ENCODE data around the gene LRIT2. TPM values are rescaled to one million over a fixed set of nuclear protein-coding genes. Genes with fewer than 3 reads are reported as not detected.
A peak's percentile ranks its signal among the peaks of the same experiment; 100 is the strongest.

The LRIT2 gene
- total RNA-seq, 1 donor from 2014 or later, result not detected

DNA sequence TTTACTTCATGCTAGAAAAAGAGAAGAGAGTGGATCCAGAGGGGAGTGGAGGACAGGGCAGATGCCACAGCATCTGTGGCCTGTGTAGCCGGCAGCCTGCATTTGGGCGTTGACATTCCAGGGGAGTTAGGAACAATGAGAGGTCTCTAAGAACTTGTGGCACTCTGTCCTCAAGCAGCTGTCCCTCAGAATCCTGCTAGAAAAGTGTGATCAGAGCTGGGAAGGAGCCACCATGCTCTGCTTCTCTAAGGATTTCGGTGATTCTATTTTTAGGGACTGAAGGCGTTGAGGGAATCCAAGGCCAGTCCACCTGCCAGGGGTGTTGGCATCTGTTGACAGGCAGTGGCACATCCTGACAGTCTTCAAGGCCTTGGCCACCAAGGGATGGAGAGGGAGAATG lies 7.6 kb downstream of the LRIT2 start:
- TF ChIP-seq CTCF (conservative IDR thresholded peaks at IDR 0.05; ENCODE audit: low read depth, low read length), result no peak
- H3K4me3 ChIP-seq (ENCODE audit: low read depth, low read length), result no peak overlapping the region
- DNase-seq (ENCODE audit: low read depth), result no peak

- DNase-seq (ENCODE audit: low read depth), result no peak
- no peak overlapping the region for H3K4me3 ChIP-seq (ENCODE audit: low read depth, low read length)
- TF ChIP-seq CTCF (conservative IDR thresholded peaks at IDR 0.05; ENCODE audit: low read depth, low read length), result no peak
Observed at GRCh38 chr10:84216834-84217233, 8.5 kb downstream of the LRIT2 start.

GRCh38 chr10:84214612-84215235 lies 10.6 kb downstream of the LRIT2 start:
- TF ChIP-seq CTCF (conservative IDR thresholded peaks at IDR 0.05; ENCODE audit: low read depth, low read length), result peak; percentile 77
- no peak for DNase-seq (ENCODE audit: low read depth)

GRCh38 chr10:84214046-84214572 lies 11.2 kb downstream of the LRIT2 start:
- no peak overlapping the region for H3K4me3 ChIP-seq (ENCODE audit: low read depth, low read length)
- DNase-seq (ENCODE audit: low read depth), result no peak
- no peak for TF ChIP-seq CTCF (conservative IDR thresholded peaks at IDR 0.05; ENCODE audit: low read depth, low read length)

More at GRCh38 chr10:84214612-84215235, 10.6 kb downstream of the LRIT2 start:
- no peak overlapping the region for H3K4me3 ChIP-seq (ENCODE audit: low read depth, low read length)

DNA sequence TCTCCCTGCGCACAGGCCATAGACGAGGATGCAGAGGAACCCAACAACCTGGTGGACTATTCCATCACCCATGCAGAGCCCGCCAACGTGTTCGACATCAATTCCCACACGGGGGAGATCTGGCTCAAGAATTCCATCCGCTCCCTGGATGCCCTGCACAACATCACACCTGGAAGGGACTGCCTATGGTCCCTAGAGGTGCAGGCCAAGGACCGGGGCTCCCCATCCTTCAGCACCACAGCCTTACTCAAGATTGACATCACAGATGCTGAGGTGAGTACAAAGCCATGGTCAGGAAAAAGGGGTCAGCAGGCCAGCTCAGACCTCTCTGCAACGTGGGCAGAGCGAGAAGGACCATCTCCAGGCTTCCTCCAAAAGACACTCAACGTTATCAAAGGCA lies 12.3 kb downstream of the LRIT2 start:
- DNase-seq (ENCODE audit: low read depth), result no peak
- TF ChIP-seq CTCF (conservative IDR thresholded peaks at IDR 0.05; ENCODE audit: low read depth, low read length), result no peak

DNA sequence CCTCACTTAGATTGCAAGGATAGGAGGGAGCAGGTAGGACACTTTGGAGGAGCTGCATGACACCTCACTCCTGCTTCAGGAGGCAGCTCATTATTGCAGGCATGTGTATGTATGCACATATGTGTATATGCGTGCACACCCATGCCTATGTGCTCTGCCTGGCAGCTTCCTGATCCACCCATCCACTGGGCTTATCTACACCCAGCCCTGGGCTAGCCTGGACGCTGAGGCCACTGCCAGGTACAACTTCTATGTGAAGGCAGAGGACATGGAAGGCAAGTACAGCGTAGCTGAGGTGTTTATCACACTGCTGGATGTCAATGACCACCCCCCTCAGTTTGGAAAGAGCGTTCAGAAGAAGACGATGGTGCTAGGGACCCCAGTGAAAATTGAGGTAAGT lies 13.3 kb downstream of the LRIT2 start:
- no peak for TF ChIP-seq CTCF (conservative IDR thresholded peaks at IDR 0.05; ENCODE audit: low read depth, low read length)
- no peak overlapping the region for H3K4me3 ChIP-seq (ENCODE audit: low read depth, low read length)
- no peak for DNase-seq (ENCODE audit: low read depth)

More for the DNA sequence above, 12.3 kb downstream of the LRIT2 start:
- no peak overlapping the region for H3K4me3 ChIP-seq (ENCODE audit: low read depth, low read length)

DNA sequence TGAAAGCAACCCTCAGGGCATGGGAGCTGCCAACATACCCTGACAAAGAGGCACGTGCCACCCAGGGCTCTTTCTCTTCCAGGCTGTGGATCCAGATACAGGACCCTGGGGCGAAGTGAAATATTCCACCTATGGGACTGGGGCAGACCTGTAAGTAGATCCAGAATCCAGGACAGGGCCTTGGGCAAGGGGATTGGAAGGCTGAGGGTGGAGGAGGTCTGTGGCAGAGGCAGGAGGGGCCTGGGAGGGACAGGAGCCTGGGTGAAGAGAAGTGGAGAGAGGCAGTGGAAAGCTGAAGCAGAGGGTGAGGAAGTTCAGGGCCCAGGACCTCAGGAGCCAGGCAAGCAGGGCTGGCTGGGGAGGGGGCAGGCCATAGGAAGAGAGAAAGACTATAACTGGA lies 13.8 kb downstream of the LRIT2 start:
- no peak for TF ChIP-seq CTCF (conservative IDR thresholded peaks at IDR 0.05; ENCODE audit: low read depth, low read length)
- no peak for DNase-seq (ENCODE audit: low read depth)
- H3K4me3 ChIP-seq (ENCODE audit: low read depth, low read length), result no peak overlapping the region
